Measurements from ENCODE around the gene TSPAN8.

DNA sequence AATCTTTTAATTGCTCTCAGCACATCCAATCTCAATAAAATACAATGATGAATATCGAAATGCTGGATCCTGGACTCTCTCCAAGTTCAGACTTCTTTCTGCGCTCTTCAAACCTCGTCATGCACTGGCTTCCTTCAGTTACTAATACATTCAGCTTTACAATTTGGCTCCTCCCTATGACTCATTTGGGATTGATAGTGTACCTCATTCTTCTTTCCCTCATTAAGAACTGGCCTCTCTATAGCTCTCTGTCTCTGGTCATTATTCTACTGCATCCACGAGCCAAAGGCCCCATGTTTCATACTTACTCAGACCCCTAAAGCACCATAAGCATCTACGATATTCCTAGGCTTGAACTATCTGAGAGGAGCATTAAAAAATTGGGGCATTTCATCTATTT lies 4.9 kb downstream of the TSPAN8 start:
- TF ChIP-seq, protein P1, sequence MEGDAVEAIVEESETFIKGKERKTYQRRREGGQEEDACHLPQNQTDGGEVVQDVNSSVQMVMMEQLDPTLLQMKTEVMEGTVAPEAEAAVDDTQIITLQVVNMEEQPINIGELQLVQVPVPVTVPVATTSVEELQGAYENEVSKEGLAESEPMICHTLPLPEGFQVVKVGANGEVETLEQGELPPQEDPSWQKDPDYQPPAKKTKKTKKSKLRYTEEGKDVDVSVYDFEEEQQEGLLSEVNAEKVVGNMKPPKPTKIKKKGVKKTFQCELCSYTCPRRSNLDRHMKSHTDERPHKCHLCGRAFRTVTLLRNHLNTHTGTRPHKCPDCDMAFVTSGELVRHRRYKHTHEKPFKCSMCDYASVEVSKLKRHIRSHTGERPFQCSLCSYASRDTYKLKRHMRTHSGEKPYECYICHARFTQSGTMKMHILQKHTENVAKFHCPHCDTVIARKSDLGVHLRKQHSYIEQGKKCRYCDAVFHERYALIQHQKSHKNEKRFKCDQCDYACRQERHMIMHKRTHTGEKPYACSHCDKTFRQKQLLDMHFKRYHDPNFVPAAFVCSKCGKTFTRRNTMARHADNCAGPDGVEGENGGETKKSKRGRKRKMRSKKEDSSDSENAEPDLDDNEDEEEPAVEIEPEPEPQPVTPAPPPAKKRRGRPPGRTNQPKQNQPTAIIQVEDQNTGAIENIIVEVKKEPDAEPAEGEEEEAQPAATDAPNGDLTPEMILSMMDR (IDR thresholded peaks at IDR 0.05; ENCODE audit: insufficient read depth, low read depth, low read length), result no peak
- no peak for TF ChIP-seq EZH2 (IDR thresholded peaks at IDR 0.05; ENCODE audit: insufficient read depth, low read length)

Measured in astrocyte (in vitro differentiated cells and primary cell).